Measurements from ENCODE around the gene SOCS7.

Gene SOCS7

DNA sequence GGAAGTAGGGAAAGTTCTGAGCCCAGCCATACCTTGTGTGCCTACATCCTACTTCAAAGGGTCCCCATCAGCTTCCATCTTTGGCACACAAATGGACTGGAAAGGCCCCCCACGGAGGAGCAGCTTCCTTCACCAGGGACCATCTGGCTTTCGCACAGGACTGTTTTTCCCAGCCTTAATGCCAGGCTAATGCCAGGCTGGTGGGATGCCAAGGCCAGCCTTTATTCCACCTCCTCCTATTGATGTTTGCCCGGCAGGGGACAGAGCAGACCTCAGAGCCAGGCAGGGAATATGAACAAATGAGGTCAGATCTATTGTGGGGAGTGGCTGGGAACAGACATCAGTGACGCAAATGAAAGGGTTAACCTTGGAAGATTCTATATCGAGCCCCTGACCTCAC is 13.6 kb upstream of the SOCS7 start:
- TF ChIP-seq ZFX (IDR thresholded peaks at IDR 0.05; ENCODE audit: borderline replicate concordance) (no peak), CTCF (IDR thresholded peaks at IDR 0.05) (no peak)
- H3K27ac ChIP-seq = no peak overlapping the region

DNA sequence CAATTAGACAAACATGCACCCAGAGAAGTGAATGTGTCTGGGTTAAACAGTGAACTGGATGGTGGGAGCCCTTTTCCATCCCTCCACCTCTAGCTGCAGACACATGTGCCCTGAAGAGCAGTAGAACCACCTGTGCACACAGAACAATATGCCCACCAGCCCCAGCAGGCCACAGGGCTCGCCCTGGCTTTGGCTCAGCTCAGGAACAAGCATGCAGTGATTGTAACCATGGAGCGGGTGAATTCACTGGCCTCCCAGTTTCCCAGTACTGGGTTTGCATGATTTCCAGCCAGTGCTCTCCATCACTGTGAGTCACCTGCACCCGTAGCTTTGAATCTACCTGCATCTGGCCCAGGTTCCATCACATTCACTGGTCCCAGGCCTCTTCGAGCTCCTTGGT is 13.1 kb upstream of the SOCS7 start:
- no peak for TF ChIP-seq CTCF (IDR thresholded peaks at IDR 0.05)
- TF ChIP-seq ZFX (IDR thresholded peaks at IDR 0.05; ENCODE audit: borderline replicate concordance) = no peak
- H3K27ac ChIP-seq = no peak overlapping the region

DNA sequence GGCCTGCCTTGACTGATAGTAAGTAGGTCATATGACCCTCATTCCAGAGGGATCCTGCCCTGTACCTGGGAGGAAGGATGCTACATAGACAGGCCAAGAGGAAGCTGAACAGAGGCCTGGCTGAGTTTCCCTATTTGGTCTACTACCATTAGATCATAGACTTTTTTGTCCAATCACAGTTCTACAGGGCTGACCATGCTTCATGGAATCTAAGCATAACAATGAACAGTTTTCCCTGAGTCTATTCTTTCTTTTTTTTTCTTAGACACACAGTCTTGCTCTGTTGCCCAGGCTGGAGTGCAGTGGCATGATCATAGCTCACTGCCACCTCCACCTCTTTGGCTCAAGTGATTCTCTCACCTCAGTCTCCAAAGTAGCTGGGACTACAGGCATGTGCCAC is 11.8 kb upstream of the SOCS7 start:
- H3K27ac ChIP-seq = no peak overlapping the region
- no peak for TF ChIP-seq ZFX (IDR thresholded peaks at IDR 0.05; ENCODE audit: borderline replicate concordance)
- no peak for TF ChIP-seq CTCF (IDR thresholded peaks at IDR 0.05)

DNA sequence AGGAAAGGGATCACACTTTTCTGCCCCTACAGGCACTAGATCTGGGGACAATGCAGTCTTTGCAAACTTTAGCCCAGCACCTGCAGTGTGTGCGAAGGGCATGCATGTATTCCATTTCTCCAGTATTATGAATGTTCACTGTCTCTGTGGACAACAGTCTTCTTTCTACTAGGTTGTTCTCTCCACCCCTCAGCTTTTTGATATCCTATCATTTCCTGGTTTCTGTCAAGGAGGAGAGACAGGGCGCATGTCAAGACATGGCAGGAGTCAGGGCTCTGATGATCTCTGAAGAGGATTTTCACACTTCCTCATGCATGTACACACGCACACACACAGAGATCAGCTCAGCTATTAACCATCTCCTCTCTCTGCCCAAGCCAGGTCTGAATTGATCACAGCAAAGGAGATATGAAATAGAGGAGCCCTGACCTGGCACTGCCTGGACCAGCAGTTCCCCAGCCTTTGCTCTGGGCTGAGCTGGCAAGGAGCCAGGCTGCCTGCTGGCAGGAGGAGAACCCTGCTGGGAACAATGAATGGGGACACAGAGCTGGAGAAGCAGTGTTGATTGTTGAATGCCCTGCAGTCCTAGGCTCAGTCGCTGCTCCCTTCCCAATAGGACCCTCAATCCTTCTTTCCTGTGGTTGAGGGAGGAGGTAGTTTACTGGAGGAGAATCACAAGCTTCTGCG is 10.5 kb upstream of the SOCS7 start:
- H3K27ac ChIP-seq = no peak overlapping the region
- TF ChIP-seq CTCF (IDR thresholded peaks at IDR 0.05) = no peak
- TF ChIP-seq ZFX (IDR thresholded peaks at IDR 0.05; ENCODE audit: borderline replicate concordance) = no peak

DNA sequence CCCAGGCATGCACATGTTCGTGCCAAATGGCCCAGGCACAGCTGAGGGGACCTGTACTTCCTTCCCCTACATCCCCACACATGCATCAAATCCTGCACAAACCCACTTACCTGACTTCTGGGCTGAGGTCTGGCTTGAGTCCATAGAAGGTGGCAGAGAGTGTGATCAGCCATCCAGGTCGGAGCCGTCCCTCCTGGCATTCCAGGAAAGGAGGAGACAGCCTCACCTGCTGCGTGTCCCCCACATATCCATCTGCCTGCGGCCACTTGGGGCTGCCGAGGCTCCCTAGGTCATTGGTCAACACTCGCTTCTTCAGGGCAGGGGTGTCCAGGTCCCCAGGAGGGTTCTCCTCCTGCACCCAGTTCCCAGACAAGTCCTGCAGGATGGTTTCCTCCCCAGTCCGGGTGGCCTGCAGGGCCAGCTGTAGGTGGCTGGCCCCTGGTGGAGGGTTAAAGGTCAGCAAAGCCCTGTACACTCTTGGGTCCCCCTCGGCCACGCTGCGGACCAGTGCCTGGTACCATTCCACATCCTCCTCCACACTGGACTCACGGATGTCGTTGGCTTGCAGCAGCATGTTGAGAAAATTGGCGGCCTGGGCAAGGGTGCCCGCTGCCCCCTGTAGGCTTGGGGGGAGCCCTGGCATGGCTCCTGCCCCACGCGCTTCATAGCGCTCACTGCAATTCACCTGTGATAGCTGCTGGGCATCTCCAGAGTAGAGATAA is 8.6 kb upstream of the SOCS7 start:
- no peak overlapping the region for H3K27ac ChIP-seq
- TF ChIP-seq CTCF (IDR thresholded peaks at IDR 0.05) (no peak), ZFX (IDR thresholded peaks at IDR 0.05; ENCODE audit: borderline replicate concordance) (no peak)

DNA sequence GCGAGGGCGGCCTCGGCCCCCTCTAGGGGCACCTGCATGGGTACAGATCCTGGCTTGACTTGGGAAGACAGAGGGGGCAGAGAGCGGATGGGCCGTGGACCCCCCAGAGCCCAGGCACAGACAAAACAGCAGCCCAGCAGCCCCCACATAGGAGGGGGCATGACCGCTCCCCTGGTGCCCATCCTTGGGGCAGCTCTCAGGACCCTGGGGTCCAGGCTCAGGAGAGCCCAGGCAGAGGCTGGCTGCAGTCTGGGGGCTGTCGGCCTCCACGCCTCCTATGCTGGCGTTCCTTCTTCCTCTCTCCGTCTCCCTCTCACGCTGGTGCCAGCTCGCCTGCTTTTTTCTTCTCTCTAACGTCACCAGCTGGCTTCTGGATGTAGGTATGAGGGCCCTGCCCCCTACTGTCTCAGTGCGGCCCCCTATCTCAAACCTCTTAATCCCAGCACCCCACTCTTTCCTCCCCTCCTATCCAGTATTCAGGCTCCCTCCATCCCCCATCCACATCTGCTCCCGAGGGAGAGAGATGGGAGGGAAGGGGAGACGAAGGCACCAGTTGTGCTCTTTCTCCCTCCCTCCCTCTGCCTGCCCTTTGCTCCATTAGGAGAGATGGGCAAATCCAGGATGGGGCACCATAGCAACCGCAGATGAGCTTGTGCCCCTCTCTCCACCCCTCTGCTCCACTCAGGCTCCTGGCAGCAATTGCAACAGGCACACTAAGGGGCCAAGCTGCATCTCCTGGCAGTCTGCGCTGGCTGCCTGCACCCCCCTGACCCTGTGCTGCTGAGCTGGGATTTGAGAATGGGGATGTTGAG is 7.8 kb upstream of the SOCS7 start, which contains the start of gene GPR179:
TSS of gene GPR179 (minus strand) at position 349 of the 812 bp plus-strand sequence. CDS start at position 182, 167 bp downstream.
- H3K27ac ChIP-seq = no peak within 1 kb of the TSS

More for the DNA sequence above, 7.8 kb upstream of the SOCS7 start, which contains the start of gene GPR179:
- TF ChIP-seq CTCF (IDR thresholded peaks at IDR 0.05) (no peak), ZFX (IDR thresholded peaks at IDR 0.05; ENCODE audit: borderline replicate concordance) (no peak)
